Karpas-422 (cell line): ENCODE data around the gene SLC7A4. TPM values are rescaled to one million over a fixed set of nuclear protein-coding genes. Genes with fewer than 3 reads are reported as not detected.
"Not testable (repeated sequence)": the region's sequence is repeated elsewhere in the genome, so short reads cannot be mapped to it uniquely, and the experiment has no call there.

Experiments
- DNase-seq: peaks from one replicate; pipeline ENCODE4 v3.0.0-alpha.2; 2015
- H2AFZ ChIP-seq: fragments of 200-600 bp; sonication (generic); 2 replicates; pipeline ENCODE4 v1.6.1; 2014; ENCODE audit warnings: antibody characterized with exemption, low read length, mixed read lengths
- H3K27ac ChIP-seq: fragments of 200-600 bp; sonication (generic); 2 replicates; pipeline ENCODE4 v1.5.1; 2014; ENCODE audit warnings: mild to moderate bottlenecking, low read length, moderate library complexity
- H3K27me3 ChIP-seq: fragments of 200-600 bp; sonication (generic); 2 replicates; pipeline ENCODE4 v1.6.1; 2014; ENCODE audit warnings: low read length, mixed read lengths
- H3K36me3 ChIP-seq: fragments of 200-600 bp; sonication (generic); 2 replicates; pipeline ENCODE4 v1.6.1; 2014; ENCODE audit warnings: low read length, mixed read lengths; ENCODE audit not compliant: insufficient read depth
- H3K4me1 ChIP-seq: fragments of 200-600 bp; sonication (generic); 2 replicates; pipeline ENCODE4 v1.6.1; 2014; ENCODE audit warnings: mild to moderate bottlenecking, low read length, mixed read lengths
- H3K4me2 ChIP-seq: fragments of 200-600 bp; sonication (generic); 2 replicates; pipeline ENCODE4 v1.6.1; 2014; ENCODE audit warnings: low read length, low read depth, mild to moderate bottlenecking; ENCODE audit not compliant: poor library complexity, severe bottlenecking
- H3K4me3 ChIP-seq: fragments of 200-600 bp; sonication (generic); 2 replicates; pipeline ENCODE4 v1.5.1; 2014; ENCODE audit warnings: mild to moderate bottlenecking, antibody characterized with exemption, low read length, mixed read lengths
- H3K79me2 ChIP-seq: fragments of 200-600 bp; sonication (generic); 2 replicates; pipeline ENCODE4 v1.6.1; 2014; ENCODE audit warnings: mild to moderate bottlenecking, low read length, mixed read lengths
- H3K9ac ChIP-seq: fragments of 200-600 bp; sonication (generic); 2 replicates; pipeline ENCODE4 v1.6.0; 2014; ENCODE audit warnings: low read length
- H3K9me2 ChIP-seq: fragments of 200-600 bp; sonication (generic), shearing (Covaris generic); replicated peaks from 2 replicates; pipeline ENCODE4 v1.6.0; 2014; ENCODE audit warnings: mild to moderate bottlenecking, low read length, moderate library complexity; ENCODE audit not compliant: insufficient read depth
- H3K9me3 ChIP-seq: fragments of 300-700, 200-600 bp; sonication (generic); 2 replicates; pipeline ENCODE4 v1.6.1; 2014; ENCODE audit warnings: low read length, mixed read lengths
- H4K20me1 ChIP-seq: fragments of 200-600 bp; sonication (generic); 2 replicates; pipeline ENCODE4 v1.6.1; 2014; ENCODE audit warnings: mild to moderate bottlenecking, antibody characterized with exemption, low read length, low read depth; ENCODE audit not compliant: insufficient read depth
- total RNA-seq: library from RNA; depleted of rRNA; stranded (reverse); fragments of >200 nt; shearing (Covaris generic); gene quantifications from 2 replicates; pipeline ENCODE4 v1.2.3, GENCODE V29; 2014; ENCODE audit warnings: low replicate concordance

SLC7A4 gene
- total RNA-seq, 1 experiment from 2014 or later = not detected

- no peak for DNase-seq
- Histone ChIP-seq H3K4me2 (no peak overlapping the region), H3K27ac (no peak overlapping the region), H3K4me3 (no peak overlapping the region), H3K4me1 (no peaks in the 10 kb centered on the region), H3K79me2 (no peaks in the 10 kb centered on the region), H3K9ac (no peak overlapping the region), H3K27me3 (no peaks in the 10 kb centered on the region), H3K9me3 (no peaks in the 10 kb centered on the region; the same call in 1 of the 2 replicates), H2AFZ (no peak overlapping the region), H3K36me3 (no peaks in the 10 kb centered on the region), H3K9me2 (no peaks in the 10 kb centered on the region), H4K20me1 (no peaks in the 10 kb centered on the region)
Measured at GRCh38 chr22:21067901-21068680, 35.7 kb upstream of the SLC7A4 start.

- Histone ChIP-seq H3K9me2 (no peaks in the 10 kb centered on the region), H3K4me1 (no peaks in the 10 kb centered on the region), H3K9ac (no peak overlapping the region), H3K79me2 (no peaks in the 10 kb centered on the region), H3K27ac (no peak overlapping the region), H4K20me1 (no peaks in the 10 kb centered on the region), H3K4me3 (no peak overlapping the region), H3K9me3 (no peaks in the 10 kb centered on the region), H3K27me3 (no peaks in the 10 kb centered on the region), H3K4me2 (no peak overlapping the region), H2AFZ (no peak overlapping the region), H3K36me3 (no peaks in the 10 kb centered on the region)
- no peak for DNase-seq
Measured at GRCh38 chr22:21067075-21067900, 34.9 kb upstream of the SLC7A4 start.

GRCh38 chr22:21064917-21065864 is 32.8 kb upstream of the SLC7A4 start:
- no peaks in the 10 kb centered on the region for H3K9me2 ChIP-seq
- H3K79me2 ChIP-seq = no peaks in the 10 kb centered on the region
- H3K9ac ChIP-seq = no peak overlapping the region

GRCh38 chr22:21064425-21064824 is 32.1 kb upstream of the SLC7A4 start:
- not testable (repeated sequence) for H2AFZ ChIP-seq, H3K79me2 ChIP-seq, H3K9me3 ChIP-seq, H3K9ac ChIP-seq, H3K4me1 ChIP-seq, H3K4me3 ChIP-seq, DNase-seq, H3K27ac ChIP-seq, H3K36me3 ChIP-seq, H4K20me1 ChIP-seq, H3K4me2 ChIP-seq, H3K27me3 ChIP-seq, H3K9me2 ChIP-seq

More at GRCh38 chr22:21064917-21065864, 32.8 kb upstream of the SLC7A4 start:
- Histone ChIP-seq H2AFZ (no peak overlapping the region), H3K4me2 (no peak overlapping the region), H3K9me3 (no peaks in the 10 kb centered on the region), H4K20me1 (no peaks in the 10 kb centered on the region), H3K27ac (no peak overlapping the region), H3K4me3 (no peak overlapping the region), H3K36me3 (no peaks in the 10 kb centered on the region), H3K4me1 (no peaks in the 10 kb centered on the region), H3K27me3 (no peaks in the 10 kb centered on the region)
- no peak for DNase-seq

GRCh38 chr22:21061660-21062321 is 29.4 kb upstream of the SLC7A4 start:
- not testable (repeated sequence) for H3K79me2 ChIP-seq, H3K4me2 ChIP-seq, H3K9me2 ChIP-seq, DNase-seq, H4K20me1 ChIP-seq, H3K36me3 ChIP-seq, H3K27me3 ChIP-seq, H3K9ac ChIP-seq, H2AFZ ChIP-seq, H3K4me3 ChIP-seq, H3K27ac ChIP-seq, H3K4me1 ChIP-seq, H3K9me3 ChIP-seq

GRCh38 chr22:21060363-21060762 is 28.0 kb upstream of the SLC7A4 start:
- not testable (repeated sequence) for H3K9ac ChIP-seq, H3K79me2 ChIP-seq, H4K20me1 ChIP-seq, H3K9me3 ChIP-seq, H2AFZ ChIP-seq, H3K36me3 ChIP-seq, H3K27me3 ChIP-seq, DNase-seq, H3K4me2 ChIP-seq, H3K4me1 ChIP-seq, H3K27ac ChIP-seq, H3K9me2 ChIP-seq, H3K4me3 ChIP-seq

- no peaks in the 10 kb centered on the region for H3K79me2 ChIP-seq
- no peaks in the 10 kb centered on the region for H4K20me1 ChIP-seq
- no peaks in the 10 kb centered on the region for H3K27me3 ChIP-seq
- H3K9ac ChIP-seq = no peak overlapping the region
- peaks cover 11% of the 10 kb centered on the region for H3K4me1 ChIP-seq
- no peak overlapping the region for H3K4me2 ChIP-seq
- H3K27ac ChIP-seq = no peak overlapping the region
- no peak overlapping the region for H2AFZ ChIP-seq
- DNase-seq = no peak
- no peak overlapping the region for H3K4me3 ChIP-seq
- no peaks in the 10 kb centered on the region for H3K36me3 ChIP-seq
- H3K9me2 ChIP-seq = no peaks in the 10 kb centered on the region
- no peaks in the 10 kb centered on the region for H3K9me3 ChIP-seq
Measured at GRCh38 chr22:21055880-21056319, 23.5 kb upstream of the SLC7A4 start.
